ENCODE results near the gene KASH5. TPM values are rescaled to one million over a fixed set of nuclear protein-coding genes. Genes with fewer than 3 reads are reported as not detected.

KASH5 gene
- total and polyA plus RNA-seq, 2 of the 13 experiments (the other 11 are each of a cell fraction or from before 2014, with no cell fraction given) = not detected

- TF ChIP-seq TCF7L2 (IDR thresholded peaks at IDR 0.05; ENCODE audit: low read depth, low read length) (no peak), ZNF639 (CRISPR knock-in tag; conservative IDR thresholded peaks at IDR 0.05) (no peak), ISL2 (CRISPR knock-in tag; IDR thresholded peaks at IDR 0.05) (no peak), ZNF207 (IDR thresholded peaks at IDR 0.05; ENCODE audit: borderline replicate concordance) (no peak), YEATS4 (CRISPR knock-in tag; IDR thresholded peaks at IDR 0.05; ENCODE audit: borderline replicate concordance) (peak; percentile 64), ZNF563 (CRISPR knock-in tag; IDR thresholded peaks at IDR 0.05) (peak; percentile 72; the same call in 1 of the 2 replicates), NBN (conservative IDR thresholded peaks at IDR 0.05) (no peak), TRIM24 (CRISPR knock-in tag; IDR thresholded peaks at IDR 0.05) (no peak), THAP8 (CRISPR knock-in tag; IDR thresholded peaks at IDR 0.05; ENCODE audit: borderline replicate concordance) (no peak), ZNF629 (CRISPR knock-in tag; conservative IDR thresholded peaks at IDR 0.05) (no peak), ZNF530 (CRISPR knock-in tag; IDR thresholded peaks at IDR 0.05; ENCODE audit: low read depth) (no peak), FOXJ3 (CRISPR knock-in tag; IDR thresholded peaks at IDR 0.05; ENCODE audit: borderline replicate concordance) (no peak), SMARCC2 (IDR thresholded peaks at IDR 0.05) (no peak), REPIN1 (CRISPR knock-in tag; IDR thresholded peaks at IDR 0.05; ENCODE audit: borderline replicate concordance, low read depth) (peak; percentile 51; the same call in 1 of the 2 replicates), ZUFSP (CRISPR knock-in tag; IDR thresholded peaks at IDR 0.05; ENCODE audit: borderline replicate concordance) (no peak), ZNF777 (CRISPR knock-in tag; IDR thresholded peaks at IDR 0.05) (no peak), PATZ1 (CRISPR knock-in tag; IDR thresholded peaks at IDR 0.05) (0 out of 2 replicates have a peak, but pooled peaks have one; percentile 3), ZSCAN9 (CRISPR knock-in tag; IDR thresholded peaks at IDR 0.05; ENCODE audit: borderline replicate concordance) (0 out of 2 replicates have a peak, but pooled peaks have one; percentile 20), ZNF720 (CRISPR knock-in tag; IDR thresholded peaks at IDR 0.05) (no peak), ZFP90 (CRISPR knock-in tag; IDR thresholded peaks at IDR 0.05; ENCODE audit: borderline replicate concordance) (no peak), E2F2 (CRISPR knock-in tag; IDR thresholded peaks at IDR 0.05; ENCODE audit: borderline replicate concordance) (no peak), ZFYVE20 (CRISPR knock-in tag; IDR thresholded peaks at IDR 0.05; ENCODE audit: borderline replicate concordance, low read depth) (no peak)
Observed at GRCh38 chr19:49451430-49452181, 63.6 kb downstream of the KASH5 start, which contains the start of gene PIH1D1 (continued).

All from HepG2 (cell line).